GM08714 (cell line): ENCODE results near the gene MAP1LC3B2.
"Not testable (repeated sequence)": the region's sequence is repeated elsewhere in the genome, so short reads cannot be mapped to it uniquely, and the experiment has no call there.

Experiments
- H3K4me3 ChIP-seq: fragments of 200-500 bp; sonication (Bioruptor generic); 2 replicates; pipeline ENCODE4 v1.5.1; 2014; ENCODE audit warnings: mild to moderate bottlenecking, low read length, inconsistent platforms
- ZNF274 ChIP-seq: IDR thresholded peaks from 2 replicates; pipeline ENCODE4 v1.6.1; 2012; ENCODE audit warnings: mild to moderate bottlenecking, low read depth, low read length

Gene MAP1LC3B2

GRCh38 chr12:116561181-116561821 is 2.1 kb downstream of the MAP1LC3B2 start:
- TF ChIP-seq ZNF274, result no peak
- no peak overlapping the region for H3K4me3 ChIP-seq

- TF ChIP-seq ZNF274, result no peak
- H3K4me3 ChIP-seq, result no peak overlapping the region
Measured at GRCh38 chr12:116562090-116562489, 2.9 kb downstream of the MAP1LC3B2 start.

- TF ChIP-seq ZNF274, result no peak
- H3K4me3 ChIP-seq, result no peak overlapping the region
Measured at GRCh38 chr12:116563262-116563661, 4.1 kb downstream of the MAP1LC3B2 start.

GRCh38 chr12:116564080-116564479 is 4.9 kb downstream of the MAP1LC3B2 start:
- H3K4me3 ChIP-seq, result no peak overlapping the region
- TF ChIP-seq ZNF274, result no peak

- H3K4me3 ChIP-seq, result not testable (repeated sequence)
Measured at GRCh38 chr12:116565221-116565620, 6.0 kb downstream of the MAP1LC3B2 start.

- TF ChIP-seq ZNF274, result no peak
- H3K4me3 ChIP-seq, result no peak overlapping the region
Measured at GRCh38 chr12:116565963-116566362, 6.8 kb downstream of the MAP1LC3B2 start.

DNA sequence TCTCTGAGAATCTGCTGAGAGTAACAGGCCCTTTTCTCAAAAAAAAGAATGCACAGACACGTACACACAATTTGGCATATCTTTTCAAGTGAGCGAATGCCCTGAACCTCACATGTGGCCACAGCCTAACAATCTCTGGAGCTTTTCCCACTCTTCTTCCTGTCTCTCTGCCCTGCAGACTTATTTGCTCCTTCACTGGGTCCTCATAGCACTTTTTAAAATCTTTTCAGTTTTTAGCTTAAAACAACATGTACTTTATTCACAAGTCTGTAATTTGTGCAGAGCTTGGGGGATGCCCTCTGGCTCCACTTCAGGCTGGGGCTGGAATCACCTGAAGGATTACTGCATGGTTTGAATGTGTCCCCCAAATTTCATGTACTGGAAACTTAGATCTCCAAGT is 9.0 kb downstream of the MAP1LC3B2 start:
- H3K4me3 ChIP-seq, result no peak overlapping the region
- TF ChIP-seq ZNF274, result no peak

- no peak overlapping the region for H3K4me3 ChIP-seq
- no peak for TF ChIP-seq ZNF274
Measured at GRCh38 chr12:116571089-116571488, 11.9 kb downstream of the MAP1LC3B2 start.

- no peak overlapping the region for H3K4me3 ChIP-seq
Measured at GRCh38 chr12:116573776-116574175, 14.6 kb downstream of the MAP1LC3B2 start.

GRCh38 chr12:116575754-116576153 is 16.6 kb downstream of the MAP1LC3B2 start:
- H3K4me3 ChIP-seq, result not testable (repeated sequence)

More at GRCh38 chr12:116573776-116574175, 14.6 kb downstream of the MAP1LC3B2 start:
- TF ChIP-seq ZNF274, result no peak

DNA sequence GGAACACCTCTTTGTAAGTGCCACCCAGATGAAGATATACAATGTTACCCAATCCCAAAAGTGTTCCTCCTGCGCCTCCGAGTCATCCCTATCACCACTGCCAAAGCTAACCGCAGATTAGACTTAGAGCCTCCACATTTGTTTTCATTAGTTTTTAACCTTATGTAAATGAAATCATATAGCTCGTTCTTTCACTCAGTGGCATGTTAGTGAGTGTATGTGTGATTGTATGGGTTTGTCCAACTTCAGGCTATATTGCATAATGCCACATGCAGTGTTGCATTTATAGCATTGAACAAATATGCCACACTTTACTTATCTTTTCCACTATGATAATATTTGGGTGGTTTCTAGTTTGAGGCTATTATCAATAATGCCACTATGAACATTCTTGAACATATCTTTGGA is 18.0 kb downstream of the MAP1LC3B2 start:
- TF ChIP-seq ZNF274, result no peak
- no peak overlapping the region for H3K4me3 ChIP-seq

DNA sequence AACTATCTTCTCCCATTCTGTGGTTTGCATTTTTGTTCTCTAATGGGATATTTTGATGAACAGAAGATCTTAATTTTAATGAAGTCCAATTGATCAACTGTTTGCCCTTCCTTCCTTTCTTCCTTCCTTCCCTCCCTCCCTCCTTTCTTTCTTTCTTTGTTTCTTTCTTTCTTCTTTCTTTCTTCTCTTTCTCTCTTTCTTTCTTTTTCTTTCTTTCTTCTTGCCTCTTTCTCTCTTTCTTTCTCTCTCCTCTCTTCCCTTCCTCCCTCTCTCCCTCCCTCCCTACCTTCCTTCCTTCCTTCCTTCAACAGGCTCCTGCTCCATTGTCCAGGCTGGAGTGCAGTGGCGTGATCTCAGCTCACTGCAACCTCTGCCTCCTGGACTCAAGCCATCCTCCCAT is 18.9 kb downstream of the MAP1LC3B2 start:
- TF ChIP-seq ZNF274, result no peak
- H3K4me3 ChIP-seq, result no peak overlapping the region

DNA sequence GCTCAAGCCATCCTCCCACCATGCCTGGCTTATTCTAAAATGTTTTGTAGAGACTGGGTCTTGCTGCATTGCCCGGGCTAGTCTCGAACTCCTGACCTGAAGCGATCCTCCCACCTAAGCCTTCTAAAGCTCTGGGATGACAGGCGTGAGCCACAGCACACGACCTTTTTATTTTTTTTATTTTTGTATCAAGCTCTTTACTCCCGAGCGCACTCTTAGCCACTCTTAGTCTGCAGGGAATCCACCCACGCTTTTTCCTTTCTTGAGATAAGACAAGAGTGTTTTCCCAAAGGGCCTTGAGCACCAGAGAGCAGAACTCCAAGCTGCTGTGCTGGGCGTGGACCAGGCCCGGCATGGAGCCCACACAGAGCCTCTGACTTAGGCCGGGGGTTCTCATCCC is 23.4 kb downstream of the MAP1LC3B2 start:
- H3K4me3 ChIP-seq, result no peak overlapping the region
- TF ChIP-seq ZNF274, result no peak

- no peak overlapping the region for H3K4me3 ChIP-seq
- no peak for TF ChIP-seq ZNF274
Measured at GRCh38 chr12:116583129-116583694, 24.0 kb downstream of the MAP1LC3B2 start.

GRCh38 chr12:116587270-116587669 is 28.1 kb downstream of the MAP1LC3B2 start:
- TF ChIP-seq ZNF274, result no peak
- no peak overlapping the region for H3K4me3 ChIP-seq
